OCI-LY3 (cell line): ENCODE results near the gene SMIM7.

Source experiments
- EZH2phosphoT487 ChIP-seq: fragments of 200-600 bp; shearing (Covaris generic); IDR thresholded peaks from 2 replicates; pipeline ENCODE4 v1.6.1; 2018; ENCODE audit warnings: antibody characterized with exemption, mixed run types, low read depth
- TF ChIP-seq, protein P1 (sequence below): fragments of 200-600, 300-600 bp; sonication (generic); IDR thresholded peaks from 2 replicates; pipeline ENCODE4 v1.5.1; 2014; ENCODE audit warnings: antibody characterized with exemption, low read length, low read depth

GRCh38 chr19:16655727-16656126 lies 4.2 kb downstream of the SMIM7 start:
- TF ChIP-seq, protein P1, sequence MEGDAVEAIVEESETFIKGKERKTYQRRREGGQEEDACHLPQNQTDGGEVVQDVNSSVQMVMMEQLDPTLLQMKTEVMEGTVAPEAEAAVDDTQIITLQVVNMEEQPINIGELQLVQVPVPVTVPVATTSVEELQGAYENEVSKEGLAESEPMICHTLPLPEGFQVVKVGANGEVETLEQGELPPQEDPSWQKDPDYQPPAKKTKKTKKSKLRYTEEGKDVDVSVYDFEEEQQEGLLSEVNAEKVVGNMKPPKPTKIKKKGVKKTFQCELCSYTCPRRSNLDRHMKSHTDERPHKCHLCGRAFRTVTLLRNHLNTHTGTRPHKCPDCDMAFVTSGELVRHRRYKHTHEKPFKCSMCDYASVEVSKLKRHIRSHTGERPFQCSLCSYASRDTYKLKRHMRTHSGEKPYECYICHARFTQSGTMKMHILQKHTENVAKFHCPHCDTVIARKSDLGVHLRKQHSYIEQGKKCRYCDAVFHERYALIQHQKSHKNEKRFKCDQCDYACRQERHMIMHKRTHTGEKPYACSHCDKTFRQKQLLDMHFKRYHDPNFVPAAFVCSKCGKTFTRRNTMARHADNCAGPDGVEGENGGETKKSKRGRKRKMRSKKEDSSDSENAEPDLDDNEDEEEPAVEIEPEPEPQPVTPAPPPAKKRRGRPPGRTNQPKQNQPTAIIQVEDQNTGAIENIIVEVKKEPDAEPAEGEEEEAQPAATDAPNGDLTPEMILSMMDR = no peak
- TF ChIP-seq EZH2phosphoT487 = no peak
